ENCODE data around the gene KCNN4. TPM values are rescaled to one million over a fixed set of nuclear protein-coding genes. Genes with fewer than 3 reads are reported as not detected.

KCNN4 gene
- total RNA-seq, 1 experiment from 2014 or later = 92.7 TPM

- intact Hi-C loops (cut with micrococcal nuclease; ENCODE audit: unreplicated experiment) = no loop called here
- Histone ChIP-seq H3K4me3 (no peak overlapping the region), H3K79me2 (ENCODE audit: low read depth) (no peaks in the 10 kb centered on the region), H3K27me3 (ENCODE audit: insufficient read depth, low read depth) (no peaks in the 10 kb centered on the region), H3K4me1 (replicated peaks; ENCODE audit: insufficient read depth) (peaks cover 28% of the 10 kb centered on the region), H3K36me3 (ENCODE audit: low read depth) (peaks cover 58% of the 10 kb centered on the region), H3K27ac (no peak overlapping the region), H3K9me2 (ENCODE audit: insufficient read depth) (no peaks in the 10 kb centered on the region), H3K9me3 (ENCODE audit: insufficient read depth, low read depth) (no peaks in the 10 kb centered on the region), H4K20me1 (ENCODE audit: insufficient read depth) (no peaks in the 10 kb centered on the region), H3F3A (ENCODE audit: insufficient read depth, low read depth) (peaks cover 32% of the 10 kb centered on the region), H3K4me2 (no peak overlapping the region), H2AFZ (no peak overlapping the region)
- TF ChIP-seq EZH2 (IDR thresholded peaks at IDR 0.05; ENCODE audit: low read depth) (no peak), CTCF (conservative IDR thresholded peaks at IDR 0.05) (no peak)
- no TSS peak for BruUV-seq (replicated peaks)
- POLR2A ChIA-PET (ENCODE audit: unreplicated experiment) = interaction anchor here (0.6 to 0.9 kb wide), 2 partner anchors 16 to 68 kb away, joined by 4 to 6 read pairs; no protein-coding TSS in a partner anchor
- DNase-seq = no peak
- CTCF ChIA-PET = interaction anchor here (0.6 kb wide), 1 partner anchor 140 kb away, joined by 3 read pairs; the partner anchor contains the start of gene ZNF576
Observed at GRCh38 chr19:43735957-43736356, 44.8 kb downstream of the KCNN4 start.

- CTCF ChIA-PET = no interaction called here
- TF ChIP-seq EZH2 (IDR thresholded peaks at IDR 0.05; ENCODE audit: low read depth) (no peak), CTCF (conservative IDR thresholded peaks at IDR 0.05) (no peak)
Observed at GRCh38 chr19:43735013-43735412, 45.8 kb downstream of the KCNN4 start.

GRCh38 chr19:43731846-43732245 lies 48.9 kb downstream of the KCNN4 start:
- BruUV-seq (replicated peaks) = no TSS peak
- Histone ChIP-seq H3K4me2 (0 out of 2 replicates have a peak overlapping the region, but pooled peaks have one; percentile 6), H3K36me3 (ENCODE audit: low read depth) (peaks cover 30% of the 10 kb centered on the region), H3K4me3 (no peak overlapping the region), H3K9me3 (ENCODE audit: insufficient read depth, low read depth) (no peaks in the 10 kb centered on the region), H3F3A (ENCODE audit: insufficient read depth, low read depth) (peaks cover 18% of the 10 kb centered on the region; the same call in 1 of the 2 replicates), H2AFZ (no peak overlapping the region), H3K27me3 (ENCODE audit: insufficient read depth, low read depth) (no peaks in the 10 kb centered on the region), H3K4me1 (replicated peaks; ENCODE audit: insufficient read depth) (0 out of 2 replicates have a peak, but pooled peaks cover 6% of the 10 kb centered on the region), H3K9me2 (ENCODE audit: insufficient read depth) (no peaks in the 10 kb centered on the region), H3K27ac (no peak overlapping the region), H4K20me1 (ENCODE audit: insufficient read depth) (no peaks in the 10 kb centered on the region), H3K79me2 (ENCODE audit: low read depth) (no peaks in the 10 kb centered on the region)
- TF ChIP-seq CTCF (conservative IDR thresholded peaks at IDR 0.05) (no peak), EZH2 (IDR thresholded peaks at IDR 0.05; ENCODE audit: low read depth) (no peak)
- POLR2A ChIA-PET (ENCODE audit: unreplicated experiment) = no interaction called here
- CTCF ChIA-PET = no interaction called here
- intact Hi-C loops (cut with micrococcal nuclease; ENCODE audit: unreplicated experiment) = no loop called here
- peak in 1 of 2 experiments; percentile 41 for DNase-seq

More at GRCh38 chr19:43735013-43735412, 45.8 kb downstream of the KCNN4 start:
- Histone ChIP-seq H3K36me3 (ENCODE audit: low read depth) (peaks cover 50% of the 10 kb centered on the region), H3K27ac (no peak overlapping the region), H3K4me3 (no peak overlapping the region), H2AFZ (no peak overlapping the region), H3K79me2 (ENCODE audit: low read depth) (no peaks in the 10 kb centered on the region), H3K27me3 (ENCODE audit: insufficient read depth, low read depth) (no peaks in the 10 kb centered on the region), H4K20me1 (ENCODE audit: insufficient read depth) (no peaks in the 10 kb centered on the region), H3F3A (ENCODE audit: insufficient read depth, low read depth) (peaks cover 25% of the 10 kb centered on the region), H3K4me1 (replicated peaks; ENCODE audit: insufficient read depth) (peaks cover 21% of the 10 kb centered on the region), H3K9me3 (ENCODE audit: insufficient read depth, low read depth) (no peaks in the 10 kb centered on the region), H3K4me2 (no peak overlapping the region), H3K9me2 (ENCODE audit: insufficient read depth) (no peaks in the 10 kb centered on the region)
- POLR2A ChIA-PET (ENCODE audit: unreplicated experiment) = no interaction called here
- intact Hi-C loops (cut with micrococcal nuclease; ENCODE audit: unreplicated experiment) = no loop called here
- BruUV-seq (replicated peaks) = no TSS peak
- no peak for DNase-seq
